GM12878 (cell line): ENCODE data around the gene STK39. TPM values are rescaled to one million over a fixed set of nuclear protein-coding genes. Genes with fewer than 3 reads are reported as not detected.

Experiments used
- ATAC-seq: fragments of 200-7000 bp; cut with Tn5 transposase; 3 replicates; pipeline ENCODE4 v1.9.1; 2020; ENCODE audit warnings: mild to moderate bottlenecking, moderate library complexity
- BruUV-seq: library from RNA; stranded (reverse); fragments of 400-500 nt; replicated peaks from 2 replicates; lab custom pipeline; 2021; lab: Mats Ljungman, UMichigan
- CTCF ChIA-PET: fragments of 300-600 bp; sonication (Branson Sonifier 250); formaldehyde crosslinking; extraction: SDS; loops from one replicate; lab custom pipeline; 2021; ENCODE audit warnings: inconsistent platforms; lab: Yijun Ruan, JAX
- POLR2A ChIA-PET: fragments of 350-600 bp; formaldehyde crosslinking; extraction: SDS; loops from one replicate; lab custom pipeline; 2021; ENCODE audit warnings: inconsistent platforms; lab: Charles Lee
- RAD21 ChIA-PET: fragments of 300-600 bp; sonication (Branson Sonifier 250); formaldehyde crosslinking; loops from one replicate; lab custom pipeline; 2023; ENCODE audit warnings: antibody characterized with exemption; ENCODE audit not compliant: unreplicated experiment; lab: Charles Lee
- SMC1A ChIA-PET: fragments of 300-600 bp; sonication (Branson Sonifier 250); formaldehyde crosslinking; loops from one replicate; lab custom pipeline; 2023; ENCODE audit not compliant: unreplicated experiment, uncharacterized antibody; lab: Charles Lee
- DNase-seq: peaks from one replicate; pipeline ENCODE4 v3.0.0-alpha.2; 2011; ENCODE audit warnings: low read depth, low spot score
- FAIRE-seq: peaks from 3 replicates; lab custom pipeline; 2011; peaks lifted over from hg19 to GRCh38; lab: Jason Lieb, UNC
- H2AFZ ChIP-seq: 2 replicates; pipeline ENCODE4 v1.6.0; 2011; ENCODE audit warnings: low read depth, low read length, control low read depth; ENCODE audit not compliant: control insufficient read depth
- H3K27ac ChIP-seq: 2 replicates; pipeline ENCODE4 v1.5.1; 2011; ENCODE audit warnings: control low read depth; ENCODE audit not compliant: control insufficient read depth, insufficient read depth
- H3K27me3 ChIP-seq, 2 experiments: replicated peaks in 1 of 2; 2 replicates each; pipeline versions ENCODE4 v1.6.0 to v1.6.1; 2011; ENCODE audit warnings: low read length in 1 of 2; ENCODE audit not compliant: control insufficient read depth in 2 of 2, insufficient read depth in 2 of 2
- H3K36me3 ChIP-seq, 2 experiments: 2 replicates each; pipeline ENCODE4 v1.5.1; 2011; ENCODE audit warnings: low read length in 1 of 2; ENCODE audit not compliant: control insufficient read depth in 2 of 2, insufficient read depth in 2 of 2
- H3K4me1 ChIP-seq: 2 replicates; pipeline ENCODE4 v1.6.1; 2011; ENCODE audit warnings: mild to moderate bottlenecking, low read length, moderate library complexity, mixed read lengths; ENCODE audit not compliant: control insufficient read depth, insufficient read depth
- H3K4me2 ChIP-seq: 2 replicates; pipeline ENCODE4 v1.6.0; 2011; ENCODE audit warnings: control low read depth; ENCODE audit not compliant: control insufficient read depth, insufficient read depth
- H3K4me3 ChIP-seq: fragments of 200-600 bp; sonication (generic); 2 replicates; pipeline ENCODE4 v1.5.1; 2016
- H3K79me2 ChIP-seq: 2 replicates; pipeline ENCODE4 v1.6.0; 2011; ENCODE audit warnings: low read length; ENCODE audit not compliant: control insufficient read depth, insufficient read depth
- H3K9ac ChIP-seq: 2 replicates; pipeline ENCODE4 v1.8.0; 2011; ENCODE audit warnings: low read length, control low read depth, mixed read lengths; ENCODE audit not compliant: control insufficient read depth, insufficient read depth
- H3K9me3 ChIP-seq: replicated peaks from 3 replicates; pipeline ENCODE4 v1.5.1; 2011; ENCODE audit warnings: mild to moderate bottlenecking, low read length; ENCODE audit not compliant: control insufficient read depth, insufficient read depth
- H4K20me1 ChIP-seq: 2 replicates; pipeline ENCODE4 v1.6.0; 2011; ENCODE audit not compliant: control insufficient read depth, insufficient read depth
- BHLHE40 ChIP-seq, 2 experiments: fragments of 450-650 bp in 1 of 2; IDR thresholded peaks; 2 replicates each; pipeline ENCODE4 v1.6.1; 2011 to 2017; ENCODE audit warnings: low read depth in 2 of 2, borderline replicate concordance in 1 of 2, improper control_type of control experiment in 1 of 2, low read length in 1 of 2, mild to moderate bottlenecking in 1 of 2
- IKZF2 ChIP-seq, 2 experiments: fragments of 450-650 bp; IDR thresholded peaks; 2 replicates each; pipeline ENCODE4 v1.6.1; 2017; ENCODE audit warnings: mild to moderate bottlenecking in 2 of 2, moderate library complexity in 2 of 2
- NFYB ChIP-seq: IDR thresholded peaks from 2 replicates; pipeline ENCODE4 v1.6.1; 2011; ENCODE audit warnings: low read depth, mild to moderate bottlenecking, low read length, improper control_type of control experiment, moderate library complexity; ENCODE audit not compliant: insufficient read depth
- NRF1 ChIP-seq: conservative IDR thresholded peaks from 2 replicates; pipeline ENCODE4 v1.6.1; 2011; ENCODE audit warnings: mild to moderate bottlenecking, low read depth, low read length, improper control_type of control experiment
- PML ChIP-seq: IDR thresholded peaks from 2 replicates; pipeline ENCODE4 v1.6.1; 2012; ENCODE audit warnings: low read length, inconsistent platforms
- SUPT20H ChIP-seq: IDR thresholded peaks from 2 replicates; pipeline ENCODE4 v1.6.1; 2011; ENCODE audit warnings: low read depth, mild to moderate bottlenecking, low read length, moderate library complexity, borderline replicate concordance; ENCODE audit not compliant: control insufficient read depth
- TBL1XR1 ChIP-seq: IDR thresholded peaks from 2 replicates; pipeline ENCODE4 v1.6.1; 2012; ENCODE audit warnings: low read depth, low read length, improper control_type of control experiment
- TCF3 ChIP-seq: IDR thresholded peaks from 2 replicates; pipeline ENCODE4 v1.6.1; 2012; ENCODE audit warnings: low read depth, mild to moderate bottlenecking, low read length, borderline replicate concordance; ENCODE audit not compliant: insufficient read depth
- WGBS: methylation state at CpG from one replicate; pipeline ENCODE4 v1.1.6; 2016; ENCODE audit warnings: low lambda C conversion rate; ENCODE audit not compliant: insufficient replicate concordance, insufficient coverage; ENCODE audit errors: missing lambda C conversion rate; 5-methylcytosine and 5-hydroxymethylcytosine counted together
- in situ Hi-C: fragments of 300-500 bp; cut with MboI; formaldehyde crosslinking; loops from 9 replicates; pipeline ENCODE4 v1.14.3; 2018; ENCODE audit warnings: mixed read lengths
- intact Hi-C: fragments of 100-400 bp; cut with micrococcal nuclease; formaldehyde crosslinking; loops from one replicate; pipeline ENCODE4 v1.14.2; 2022; ENCODE audit not compliant: unreplicated experiment
- polyA plus RNA-seq, 11 experiments: library from polyadenylated mRNA; depleted of rRNA in 4 of 11; unstranded in 6 of 11; stranded (reverse) in 5 of 11; fragments of >200 nt; fragmentation: Nextera tagmentation in 4 of 11; fragmentation: Illumina TruSeq in 1 of 11; extraction: Ambion mirVana in 4 of 11; extraction: Trizol in 1 of 11; gene quantifications; 1 replicate in 1 of 11; 2 replicates in 10 of 11; pipeline versions ENCODE4 v1.2.1 to v1.2.3, GENCODE V29; 2011 to 2016; ENCODE audit warnings: inconsistent platforms in 2 of 11, missing spikeins in 2 of 11, low read depth in 1 of 11
- total RNA-seq, 4 experiments: library from RNA; depleted of rRNA in 3 of 4; stranded (reverse); fragments of >200 nt in 3 of 4; fragmentation: Illumina TruSeq in 1 of 4; extraction: Trizol in 1 of 4; gene quantifications; 2 replicates each; pipeline versions ENCODE4 v1.2.1 to v1.2.3, GENCODE V29; 2013 to 2021
- TF ChIP-seq, protein P1 (sequence below): fragments of 450-650 bp; formaldehyde crosslinking; IDR thresholded peaks from 2 replicates; pipeline ENCODE4 v1.4.0; 2020; ENCODE audit warnings: mild to moderate bottlenecking, moderate library complexity
- TF ChIP-seq, protein P2 (sequence below): fragments of 450-650 bp; IDR thresholded peaks from 2 replicates; pipeline ENCODE4 v1.6.1; 2016; ENCODE audit warnings: mild to moderate bottlenecking
- TF ChIP-seq, protein P3 (sequence below): fragments of 450-650 bp; IDR thresholded peaks from 2 replicates; pipeline ENCODE4 v1.6.1; 2018; ENCODE audit warnings: borderline replicate concordance, mild to moderate bottlenecking; ENCODE audit not compliant: partially characterized antibody
- TF ChIP-seq, protein P4 (sequence below): IDR thresholded peaks from 2 replicates; pipeline ENCODE4 v1.6.1; 2011; ENCODE audit warnings: mild to moderate bottlenecking, low read depth, low read length, moderate library complexity; ENCODE audit not compliant: insufficient replicate concordance

The STK39 gene
- total and polyA plus RNA-seq, 10 of the 15 experiments (the other 5 are each of a cell fraction or from before 2014, with no cell fraction given), result 0.03 to 0.21 (median 0.07) TPM; not detected in 5

DNA sequence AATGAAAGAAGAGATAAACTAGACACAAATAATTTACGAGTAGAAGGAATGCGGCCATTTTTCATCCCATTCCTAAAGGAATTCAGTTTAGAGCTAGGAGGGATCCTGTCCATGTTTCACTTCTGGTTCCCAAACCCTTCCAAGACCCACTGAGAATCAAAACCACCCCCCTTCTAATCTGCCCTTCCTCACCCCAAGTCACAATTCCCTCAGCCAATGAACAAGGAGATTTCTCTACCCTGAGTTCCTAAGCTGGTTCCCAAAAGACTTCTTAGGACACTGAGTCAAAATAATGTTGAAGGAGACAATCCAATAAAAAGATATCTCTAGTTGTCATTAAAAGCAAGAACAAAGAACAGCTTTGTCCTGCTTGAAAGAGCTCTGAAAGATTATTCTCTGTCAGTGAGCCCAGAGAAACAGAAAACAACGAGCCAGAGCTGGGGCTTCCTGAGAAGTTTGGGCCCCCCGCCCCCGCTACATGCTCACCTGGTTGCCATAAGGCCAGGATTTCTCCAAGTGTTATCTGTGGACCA, 45.7 kb downstream of the STK39 start (continued):
- TF ChIP-seq, protein P1, sequence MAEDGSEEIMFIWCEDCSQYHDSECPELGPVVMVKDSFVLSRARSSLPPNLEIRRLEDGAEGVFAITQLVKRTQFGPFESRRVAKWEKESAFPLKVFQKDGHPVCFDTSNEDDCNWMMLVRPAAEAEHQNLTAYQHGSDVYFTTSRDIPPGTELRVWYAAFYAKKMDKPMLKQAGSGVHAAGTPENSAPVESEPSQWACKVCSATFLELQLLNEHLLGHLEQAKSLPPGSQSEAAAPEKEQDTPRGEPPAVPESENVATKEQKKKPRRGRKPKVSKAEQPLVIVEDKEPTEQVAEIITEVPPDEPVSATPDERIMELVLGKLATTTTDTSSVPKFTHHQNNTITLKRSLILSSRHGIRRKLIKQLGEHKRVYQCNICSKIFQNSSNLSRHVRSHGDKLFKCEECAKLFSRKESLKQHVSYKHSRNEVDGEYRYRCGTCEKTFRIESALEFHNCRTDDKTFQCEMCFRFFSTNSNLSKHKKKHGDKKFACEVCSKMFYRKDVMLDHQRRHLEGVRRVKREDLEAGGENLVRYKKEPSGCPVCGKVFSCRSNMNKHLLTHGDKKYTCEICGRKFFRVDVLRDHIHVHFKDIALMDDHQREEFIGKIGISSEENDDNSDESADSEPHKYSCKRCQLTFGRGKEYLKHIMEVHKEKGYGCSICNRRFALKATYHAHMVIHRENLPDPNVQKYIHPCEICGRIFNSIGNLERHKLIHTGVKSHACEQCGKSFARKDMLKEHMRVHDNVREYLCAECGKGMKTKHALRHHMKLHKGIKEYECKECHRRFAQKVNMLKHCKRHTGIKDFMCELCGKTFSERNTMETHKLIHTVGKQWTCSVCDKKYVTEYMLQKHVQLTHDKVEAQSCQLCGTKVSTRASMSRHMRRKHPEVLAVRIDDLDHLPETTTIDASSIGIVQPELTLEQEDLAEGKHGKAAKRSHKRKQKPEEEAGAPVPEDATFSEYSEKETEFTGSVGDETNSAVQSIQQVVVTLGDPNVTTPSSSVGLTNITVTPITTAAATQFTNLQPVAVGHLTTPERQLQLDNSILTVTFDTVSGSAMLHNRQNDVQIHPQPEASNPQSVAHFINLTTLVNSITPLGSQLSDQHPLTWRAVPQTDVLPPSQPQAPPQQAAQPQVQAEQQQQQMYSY (CRISPR knock-in tag), result no peak

DNA sequence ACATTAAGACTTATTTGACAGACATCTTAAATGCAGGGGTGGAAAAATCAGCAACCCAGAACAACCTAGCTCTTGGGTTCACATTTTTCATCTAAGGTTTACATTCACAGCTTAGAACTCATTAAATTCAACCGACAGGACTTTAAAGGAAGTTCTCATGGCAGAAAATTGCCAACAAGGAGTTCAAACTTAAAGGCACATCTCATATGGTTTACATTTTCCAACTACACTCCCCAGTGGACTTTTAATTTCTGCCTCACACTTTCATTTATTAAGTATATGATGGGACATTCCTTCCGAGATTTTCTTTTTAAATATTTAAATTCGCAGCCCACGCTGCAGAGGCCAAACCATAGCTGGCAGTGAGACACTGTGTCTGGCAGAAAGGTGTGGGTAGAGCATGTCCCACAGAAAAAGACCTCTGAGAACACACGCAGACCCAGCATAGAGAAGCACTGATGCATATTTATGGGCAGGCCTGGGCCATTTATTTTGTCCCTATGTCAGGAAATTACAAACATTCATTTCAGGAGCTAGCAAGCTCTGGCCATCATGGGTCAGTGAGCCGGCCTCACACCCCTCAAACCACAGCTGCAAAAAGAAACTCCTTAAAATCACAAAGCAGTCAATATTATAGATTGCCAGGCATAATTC, 46.3 kb downstream of the STK39 start:
- Histone ChIP-seq H3K79me2 (no peaks in the 10 kb centered on the region), H2AFZ (no peak overlapping the region), H3K27me3 (peaks cover 0 to 7% of the 10 kb centered on the region in 2 experiments; a peak in 2 of 4 replicates), H3K4me1 (no peaks in the 10 kb centered on the region), H4K20me1 (no peaks in the 10 kb centered on the region), H3K27ac (no peak overlapping the region), H3K9me3 (no peaks in the 10 kb centered on the region), H3K9ac (no peak overlapping the region), H3K4me3 (no peak overlapping the region), H3K36me3 (no peaks in the 10 kb centered on the region), H3K4me2 (no peak overlapping the region)
- intact Hi-C loops, result no loop called here
- RAD21 ChIA-PET, result interaction anchor here (0.5 kb wide), 1 partner anchor 82 kb away, joined by 5 read pairs; no protein-coding TSS in a partner anchor
- SMC1A ChIA-PET, result no interaction called here
- CTCF ChIA-PET, result no interaction called here
- in situ Hi-C loops, result no loop called here
- ATAC-seq (no peak), DNase-seq (no peak), FAIRE-seq (no peak)
- no TSS peak for BruUV-seq
- POLR2A ChIA-PET, result no interaction called here
- WGBS, result 19% methylated on average over 6 of the region's 6 CpGs
- TF ChIP-seq TCF3, result no peak
- TF ChIP-seq, protein P2, sequence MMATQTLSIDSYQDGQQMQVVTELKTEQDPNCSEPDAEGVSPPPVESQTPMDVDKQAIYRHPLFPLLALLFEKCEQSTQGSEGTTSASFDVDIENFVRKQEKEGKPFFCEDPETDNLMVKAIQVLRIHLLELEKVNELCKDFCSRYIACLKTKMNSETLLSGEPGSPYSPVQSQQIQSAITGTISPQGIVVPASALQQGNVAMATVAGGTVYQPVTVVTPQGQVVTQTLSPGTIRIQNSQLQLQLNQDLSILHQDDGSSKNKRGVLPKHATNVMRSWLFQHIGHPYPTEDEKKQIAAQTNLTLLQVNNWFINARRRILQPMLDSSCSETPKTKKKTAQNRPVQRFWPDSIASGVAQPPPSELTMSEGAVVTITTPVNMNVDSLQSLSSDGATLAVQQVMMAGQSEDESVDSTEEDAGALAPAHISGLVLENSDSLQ, result no peak
- TF ChIP-seq NRF1, result no peak
- no peak for TF ChIP-seq TBL1XR1
- TF ChIP-seq, protein P3, sequence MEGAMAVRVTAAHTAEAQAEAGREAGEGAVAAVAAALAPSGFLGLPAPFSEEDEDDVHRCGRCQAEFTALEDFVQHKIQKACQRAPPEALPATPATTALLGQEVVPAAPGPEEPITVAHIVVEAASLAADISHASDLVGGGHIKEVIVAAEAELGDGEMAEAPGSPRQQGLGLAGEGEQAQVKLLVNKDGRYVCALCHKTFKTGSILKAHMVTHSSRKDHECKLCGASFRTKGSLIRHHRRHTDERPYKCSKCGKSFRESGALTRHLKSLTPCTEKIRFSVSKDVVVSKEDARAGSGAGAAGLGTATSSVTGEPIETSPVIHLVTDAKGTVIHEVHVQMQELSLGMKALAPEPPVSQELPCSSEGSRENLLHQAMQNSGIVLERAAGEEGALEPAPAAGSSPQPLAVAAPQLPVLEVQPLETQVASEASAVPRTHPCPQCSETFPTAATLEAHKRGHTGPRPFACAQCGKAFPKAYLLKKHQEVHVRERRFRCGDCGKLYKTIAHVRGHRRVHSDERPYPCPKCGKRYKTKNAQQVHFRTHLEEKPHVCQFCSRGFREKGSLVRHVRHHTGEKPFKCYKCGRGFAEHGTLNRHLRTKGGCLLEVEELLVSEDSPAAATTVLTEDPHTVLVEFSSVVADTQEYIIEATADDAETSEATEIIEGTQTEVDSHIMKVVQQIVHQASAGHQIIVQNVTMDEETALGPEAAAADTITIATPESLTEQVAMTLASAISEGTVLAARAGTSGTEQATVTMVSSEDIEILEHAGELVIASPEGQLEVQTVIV, result no peak
- no peak for TF ChIP-seq SUPT20H
- TF ChIP-seq NFYB, result no peak
- no peak for TF ChIP-seq IKZF2 (IDR thresholded peaks at IDR 0.05)
- no peak for TF ChIP-seq BHLHE40 (IDR thresholded peaks at IDR 0.05; ENCODE audit: borderline replicate concordance in 1 of 2, low read depth in 2 of 2, low read length in 1 of 2)
- TF ChIP-seq, protein P4, sequence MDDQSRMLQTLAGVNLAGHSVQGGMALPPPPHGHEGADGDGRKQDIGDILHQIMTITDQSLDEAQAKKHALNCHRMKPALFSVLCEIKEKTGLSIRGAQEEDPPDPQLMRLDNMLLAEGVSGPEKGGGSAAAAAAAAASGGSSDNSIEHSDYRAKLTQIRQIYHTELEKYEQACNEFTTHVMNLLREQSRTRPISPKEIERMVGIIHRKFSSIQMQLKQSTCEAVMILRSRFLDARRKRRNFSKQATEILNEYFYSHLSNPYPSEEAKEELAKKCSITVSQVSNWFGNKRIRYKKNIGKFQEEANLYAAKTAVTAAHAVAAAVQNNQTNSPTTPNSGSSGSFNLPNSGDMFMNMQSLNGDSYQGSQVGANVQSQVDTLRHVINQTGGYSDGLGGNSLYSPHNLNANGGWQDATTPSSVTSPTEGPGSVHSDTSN, result no peak
- no peak for TF ChIP-seq PML
